Forelimb muscle (tissue), 1 donor: ENCODE data around the gene DNAI7. TPM values are rescaled to one million over a fixed set of nuclear protein-coding genes. Genes with fewer than 3 reads are reported as not detected.

Experiments
- DNase-seq: peaks from one replicate; pipeline ENCODE4 v3.0.0-alpha.2; 2013; ENCODE audit warnings: low read depth
- polyA plus RNA-seq: library from polyadenylated mRNA; unstranded; fragments of 120-200 nt; gene quantifications from one replicate; pipeline ENCODE4 v1.2.1, GENCODE V29; 2013; ENCODE audit not compliant: insufficient read length

The DNAI7 gene
- polyA plus RNA-seq, 1 donor: 0.38 TPM

- DNase-seq: no peak
Measured at GRCh38 chr12:25182765-25183164, 12.2 kb downstream of the DNAI7 start.

- no peak for DNase-seq
Measured at GRCh38 chr12:25162866-25163265, 32.1 kb downstream of the DNAI7 start.

- no peak for DNase-seq
Measured at GRCh38 chr12:25156061-25156460, 38.9 kb downstream of the DNAI7 start.

GRCh38 chr12:25155022-25155576, 39.9 kb downstream of the DNAI7 start:
- peak; percentile 5 for DNase-seq

GRCh38 chr12:25152055-25152454, 42.9 kb downstream of the DNAI7 start:
- no peak for DNase-seq

GRCh38 chr12:25151476-25151875, 43.5 kb downstream of the DNAI7 start:
- DNase-seq: peak; percentile 20

GRCh38 chr12:25146686-25147085, 48.3 kb downstream of the DNAI7 start:
- no peak for DNase-seq

- DNase-seq: no peak
Measured at GRCh38 chr12:25135531-25136154, 59.3 kb downstream of the DNAI7 start.

- DNase-seq: no peak
Measured at GRCh38 chr12:25131270-25131669, 63.7 kb downstream of the DNAI7 start.

GRCh38 chr12:25130741-25131188, 64.2 kb downstream of the DNAI7 start:
- peak; percentile 13 for DNase-seq

- DNase-seq: no peak
Measured at GRCh38 chr12:25126746-25127145, 68.2 kb downstream of the DNAI7 start.

- DNase-seq: no peak
Measured at GRCh38 chr12:25126101-25126500, 68.9 kb downstream of the DNAI7 start.

- DNase-seq: no peak
Measured at GRCh38 chr12:25124493-25124892, 70.5 kb downstream of the DNAI7 start.

GRCh38 chr12:25123126-25123525, 71.8 kb downstream of the DNAI7 start:
- DNase-seq: no peak

- DNase-seq: no peak
Measured at GRCh38 chr12:25121916-25122315, 73.0 kb downstream of the DNAI7 start.

GRCh38 chr12:25121110-25121509, 73.8 kb downstream of the DNAI7 start:
- no peak for DNase-seq

GRCh38 chr12:25119020-25119419, 75.9 kb downstream of the DNAI7 start:
- DNase-seq: no peak

GRCh38 chr12:25115677-25116076, 79.3 kb downstream of the DNAI7 start:
- DNase-seq: no peak

GRCh38 chr12:25113651-25114050, 81.3 kb downstream of the DNAI7 start:
- no peak for DNase-seq

- no peak for DNase-seq
Measured at GRCh38 chr12:25110260-25110659, 84.7 kb downstream of the DNAI7 start.

- no peak for DNase-seq
Measured at GRCh38 chr12:25107920-25108319, 87.0 kb downstream of the DNAI7 start.

GRCh38 chr12:25106818-25107217, 88.1 kb downstream of the DNAI7 start:
- no peak for DNase-seq

- no peak for DNase-seq
Measured at GRCh38 chr12:25102402-25102801, 92.6 kb downstream of the DNAI7 start.

GRCh38 chr12:25101092-25101445, 93.9 kb downstream of the DNAI7 start:
- DNase-seq: no peak
